Progenitor cell of endocrine pancreas (in vitro differentiated cells): ENCODE results near the gene SUN2. TPM values are rescaled to one million over a fixed set of nuclear protein-coding genes. Genes with fewer than 3 reads are reported as not detected.
A peak's percentile ranks its signal among the peaks of the same experiment; 100 is the strongest.

Experiments used
- DNase-seq: peaks from one replicate; pipeline ENCODE4 v3.0.0; 2021; ENCODE audit warnings: low spot score; ENCODE audit not compliant: unreplicated experiment
- H3K27ac Mint-ChIP-seq: 2 replicates; pipeline ENCODE4 v1.8.0; 2021; ENCODE audit warnings: mild to moderate bottlenecking, moderate library complexity, mixed read lengths
- H3K27me3 Mint-ChIP-seq: 2 replicates; pipeline ENCODE4 v1.8.0; 2021; ENCODE audit warnings: mixed read lengths
- H3K36me3 Mint-ChIP-seq: 2 replicates; pipeline ENCODE4 v1.8.0; 2022; ENCODE audit warnings: mixed read lengths; ENCODE audit not compliant: insufficient read depth
- H3K4me1 Mint-ChIP-seq: 2 replicates; pipeline ENCODE4 v1.8.0; 2021; ENCODE audit warnings: low read depth, mixed read lengths
- H3K4me3 Mint-ChIP-seq: 2 replicates; pipeline ENCODE4 v1.8.0; 2021; ENCODE audit warnings: low read depth, mild to moderate bottlenecking, moderate library complexity, mixed read lengths
- H3K9me3 Mint-ChIP-seq: 2 replicates; pipeline ENCODE4 v1.8.0; 2021; ENCODE audit warnings: low read depth, mixed read lengths
- CTCF ChIP-seq: fragments of 200-600 bp; sonication (generic); IDR thresholded peaks from one replicate; pipeline ENCODE4 v1.5.0; 2021; ENCODE audit warnings: antibody characterized with exemption, mild to moderate bottlenecking; ENCODE audit not compliant: unreplicated experiment
- total RNA-seq: library from RNA; stranded (reverse); gene quantifications from 2 replicates; pipeline ENCODE4 v1.2.1, GENCODE V29; 2021

The SUN2 gene
- total RNA-seq, 1 donor from 2014 or later = 66.1 TPM

GRCh38 chr22:38796262-38796957, 40.6 kb upstream of the SUN2 start:
- no peak for DNase-seq
- Mint-ChIP-seq H3K27ac (no peak overlapping the region), H3K27me3 (peaks cover 60% of the 10 kb centered on the region), H3K9me3 (no peaks in the 10 kb centered on the region), H3K4me1 (peaks cover 6% of the 10 kb centered on the region), H3K4me3 (no peak overlapping the region), H3K36me3 (no peaks in the 10 kb centered on the region)
- TF ChIP-seq CTCF = no peak

DNA sequence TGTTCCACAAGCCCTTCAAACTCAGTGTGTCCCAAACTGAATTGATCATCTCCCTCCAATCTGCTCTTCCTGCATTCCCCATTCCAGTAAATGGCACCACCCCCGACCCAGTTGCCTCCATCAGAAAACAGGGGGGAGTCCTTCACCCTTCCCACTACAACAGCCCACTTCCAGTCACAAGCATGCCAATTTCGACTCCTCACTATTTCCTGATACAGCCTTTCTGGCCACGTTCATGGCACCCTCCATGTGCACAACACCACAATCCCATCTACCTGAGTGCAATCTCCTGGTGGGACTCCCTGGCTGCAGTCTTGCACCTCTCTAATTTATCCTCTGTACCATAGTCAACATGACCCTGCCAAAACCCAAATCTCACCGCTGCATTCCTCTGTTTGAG, 39.8 kb upstream of the SUN2 start:
- TF ChIP-seq CTCF = no peak
- Mint-ChIP-seq H3K27ac (no peak overlapping the region), H3K4me1 (peaks cover 6% of the 10 kb centered on the region), H3K27me3 (peaks cover 52% of the 10 kb centered on the region), H3K36me3 (no peaks in the 10 kb centered on the region), H3K4me3 (no peak overlapping the region), H3K9me3 (no peaks in the 10 kb centered on the region)
- no peak for DNase-seq

GRCh38 chr22:38793721-38794466, 38.1 kb upstream of the SUN2 start, which contains the start of gene DNAL4:
TSS of gene DNAL4 (minus strand) at chr22:38794143. CDS start at chr22:38782731, 11,412 bp downstream.
- Mint-ChIP-seq H3K4me1 (peaks cover 6% of the 10 kb centered on the region), H3K27ac (peak within 1 kb of the TSS; percentile 74), H3K27me3 (peaks cover 38% of the 10 kb centered on the region), H3K36me3 (no peaks in the 10 kb centered on the region), H3K9me3 (no peaks in the 10 kb centered on the region), H3K4me3 (peak within 1 kb of the TSS; percentile 88)
- no peak for TF ChIP-seq CTCF
- DNase-seq = peak; percentile 76

DNA sequence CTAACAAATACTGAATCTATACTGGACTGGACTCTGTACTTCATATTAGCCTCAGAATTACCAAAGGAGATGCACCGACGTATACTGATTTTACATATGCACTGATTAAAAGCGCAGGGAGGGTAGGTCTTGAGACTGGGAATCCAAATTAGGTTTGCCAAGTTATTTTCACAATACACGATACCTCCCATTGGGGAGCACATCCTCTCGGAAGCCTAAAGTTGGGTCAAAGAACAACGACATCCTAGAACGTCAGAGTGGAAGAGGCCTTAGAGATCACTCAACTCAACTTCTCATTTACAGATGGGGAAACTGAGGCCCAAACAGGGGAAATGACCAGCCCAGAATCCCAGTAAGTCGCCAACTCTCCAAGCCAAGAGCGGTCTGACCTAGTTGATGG, 37.5 kb upstream of the SUN2 start:
- TF ChIP-seq CTCF = no peak
- no peak for DNase-seq
- Mint-ChIP-seq H3K27me3 (peaks cover 32% of the 10 kb centered on the region), H3K36me3 (no peaks in the 10 kb centered on the region), H3K27ac (peak overlapping the region; percentile 74), H3K4me3 (peak overlapping the region; percentile 88), H3K4me1 (peaks cover 6% of the 10 kb centered on the region), H3K9me3 (no peaks in the 10 kb centered on the region)

DNA sequence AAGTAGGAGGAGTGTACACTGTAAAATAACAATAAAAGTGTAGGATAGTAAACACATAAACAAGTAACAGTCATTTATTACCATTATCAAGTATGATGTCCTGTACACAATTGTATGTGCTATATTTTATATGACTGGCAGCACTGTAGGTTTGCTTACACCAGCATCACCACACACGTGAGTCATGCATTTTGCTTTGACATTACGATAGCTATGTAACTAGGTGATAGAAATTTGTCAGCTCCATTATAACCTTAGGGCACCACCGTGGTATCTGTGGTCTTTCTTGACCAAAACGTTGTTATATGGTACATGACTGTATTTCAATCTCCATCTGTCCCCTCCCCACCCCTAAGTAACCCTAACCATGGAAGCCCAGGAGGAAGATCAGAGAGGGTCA, 37.0 kb upstream of the SUN2 start:
- Mint-ChIP-seq H3K36me3 (no peaks in the 10 kb centered on the region), H3K9me3 (no peaks in the 10 kb centered on the region), H3K27ac (no peak overlapping the region), H3K4me1 (peaks cover 6% of the 10 kb centered on the region), H3K27me3 (peaks cover 27% of the 10 kb centered on the region), H3K4me3 (peak overlapping the region; percentile 88)
- TF ChIP-seq CTCF = no peak
- no peak for DNase-seq
